DND-41 (cell line): Measurements from ENCODE around the gene PRORP.

Experiments used
- EZH2 ChIP-seq: IDR thresholded peaks from 3 replicates; pipeline ENCODE4 v1.6.1; 2012; ENCODE audit warnings: borderline replicate concordance, low read depth, mild to moderate bottlenecking, moderate library complexity, low read length, inconsistent platforms; ENCODE audit not compliant: severe bottlenecking
- TF ChIP-seq, protein P1 (sequence below): IDR thresholded peaks from 2 replicates; pipeline ENCODE4 v1.5.1; 2012; ENCODE audit warnings: borderline replicate concordance, low read length, moderate library complexity, mild to moderate bottlenecking; ENCODE audit not compliant: poor library complexity, severe bottlenecking; ENCODE audit errors: extremely low read depth

DNA sequence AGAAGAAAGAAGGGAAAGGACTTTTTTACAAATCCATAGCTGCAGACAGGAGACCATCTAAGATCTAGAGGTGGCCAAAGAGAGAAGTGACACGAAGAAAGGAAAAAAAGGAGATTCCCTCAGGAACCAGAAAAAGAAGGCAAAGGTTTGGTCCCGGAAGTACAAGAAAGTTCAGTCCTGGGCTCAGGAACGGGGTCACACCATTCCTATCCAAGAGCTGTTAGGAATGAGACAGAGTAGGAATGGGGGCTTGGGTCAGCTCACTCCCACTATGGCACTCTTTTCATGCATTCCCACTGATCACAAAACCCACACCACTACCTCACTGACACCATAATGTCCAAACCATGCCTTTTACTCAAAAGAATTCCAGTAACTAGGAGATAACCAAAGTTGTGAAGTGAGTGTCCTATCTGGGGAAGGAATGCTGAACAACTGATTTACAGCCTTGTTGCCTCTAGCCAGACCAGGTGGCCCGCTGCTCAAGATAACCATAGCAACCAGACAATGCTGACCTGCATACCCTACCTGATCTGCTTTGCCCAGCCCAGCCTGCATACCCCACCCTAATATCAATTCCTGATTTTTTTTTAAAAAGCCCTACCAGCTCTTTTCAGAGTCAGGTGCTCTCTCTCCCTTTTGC, 8.9 kb upstream of the PRORP start:
- TF ChIP-seq, protein P1, sequence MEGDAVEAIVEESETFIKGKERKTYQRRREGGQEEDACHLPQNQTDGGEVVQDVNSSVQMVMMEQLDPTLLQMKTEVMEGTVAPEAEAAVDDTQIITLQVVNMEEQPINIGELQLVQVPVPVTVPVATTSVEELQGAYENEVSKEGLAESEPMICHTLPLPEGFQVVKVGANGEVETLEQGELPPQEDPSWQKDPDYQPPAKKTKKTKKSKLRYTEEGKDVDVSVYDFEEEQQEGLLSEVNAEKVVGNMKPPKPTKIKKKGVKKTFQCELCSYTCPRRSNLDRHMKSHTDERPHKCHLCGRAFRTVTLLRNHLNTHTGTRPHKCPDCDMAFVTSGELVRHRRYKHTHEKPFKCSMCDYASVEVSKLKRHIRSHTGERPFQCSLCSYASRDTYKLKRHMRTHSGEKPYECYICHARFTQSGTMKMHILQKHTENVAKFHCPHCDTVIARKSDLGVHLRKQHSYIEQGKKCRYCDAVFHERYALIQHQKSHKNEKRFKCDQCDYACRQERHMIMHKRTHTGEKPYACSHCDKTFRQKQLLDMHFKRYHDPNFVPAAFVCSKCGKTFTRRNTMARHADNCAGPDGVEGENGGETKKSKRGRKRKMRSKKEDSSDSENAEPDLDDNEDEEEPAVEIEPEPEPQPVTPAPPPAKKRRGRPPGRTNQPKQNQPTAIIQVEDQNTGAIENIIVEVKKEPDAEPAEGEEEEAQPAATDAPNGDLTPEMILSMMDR, result no peak
- no peak for TF ChIP-seq EZH2
